Activated CD4-positive, CD25-positive, alpha-beta regulatory T cell treated with anti-CD3 and anti-CD28 coated beads, Interleukin-2, amount 50 U/mL, for 16 hours (primary cell): ENCODE data around the gene MLN.
"Not testable (repeated sequence)": the region's sequence is repeated elsewhere in the genome, so short reads cannot be mapped to it uniquely, and the experiment has no call there.

Experiments
- DNase-seq: peaks from one replicate; pipeline ENCODE4 v3.0.0-alpha.2; 2020; ENCODE audit warnings: low read depth, low spot score

MLN gene

GRCh38 chr6:33834401-33835392 is 30.9 kb upstream of the MLN start:
- no peak for DNase-seq

DNA sequence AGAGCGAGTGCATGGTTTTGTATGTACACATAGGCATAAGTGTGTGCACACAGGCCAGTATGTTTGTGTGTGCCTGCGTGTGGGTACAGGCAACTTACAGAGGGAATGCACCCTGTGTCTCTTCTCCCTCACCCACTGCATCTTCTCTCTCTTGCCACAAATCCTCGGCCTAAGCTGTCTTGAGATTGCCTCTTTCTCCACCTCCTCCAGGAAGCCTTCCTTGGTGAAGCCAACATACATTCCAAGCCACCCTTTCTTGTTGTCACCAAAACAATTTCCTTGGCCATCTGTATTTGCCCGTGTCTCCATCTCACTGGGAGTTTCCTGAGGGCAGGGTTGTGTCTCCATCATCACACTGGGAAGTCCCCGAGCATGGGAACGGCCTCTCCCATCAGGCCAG is 29.8 kb upstream of the MLN start:
- no peak for DNase-seq

GRCh38 chr6:33832831-33833230 is 29.0 kb upstream of the MLN start:
- DNase-seq: not testable (repeated sequence)

DNA sequence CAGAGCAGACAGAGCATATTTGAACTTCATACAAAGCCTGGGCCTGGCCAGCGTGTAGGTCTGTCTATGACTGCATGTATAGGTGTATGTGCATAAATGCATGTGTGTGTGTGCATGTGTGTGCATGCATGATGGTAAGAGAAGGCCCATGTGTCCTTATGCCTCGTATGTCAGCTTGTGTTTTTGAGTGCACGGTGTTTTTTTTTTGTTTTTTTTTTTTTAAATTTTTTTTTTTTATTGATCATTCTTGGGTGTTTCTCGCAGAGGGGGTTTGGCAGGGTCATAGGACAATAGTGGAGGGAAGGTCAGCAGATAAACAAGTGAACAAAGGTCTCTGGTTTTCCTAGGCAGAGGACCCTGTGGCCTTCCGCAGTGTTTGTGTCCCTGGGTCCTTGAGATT is 27.9 kb upstream of the MLN start:
- not testable (repeated sequence) for DNase-seq

GRCh38 chr6:33830635-33831240 is 26.9 kb upstream of the MLN start:
- no peak for DNase-seq

DNA sequence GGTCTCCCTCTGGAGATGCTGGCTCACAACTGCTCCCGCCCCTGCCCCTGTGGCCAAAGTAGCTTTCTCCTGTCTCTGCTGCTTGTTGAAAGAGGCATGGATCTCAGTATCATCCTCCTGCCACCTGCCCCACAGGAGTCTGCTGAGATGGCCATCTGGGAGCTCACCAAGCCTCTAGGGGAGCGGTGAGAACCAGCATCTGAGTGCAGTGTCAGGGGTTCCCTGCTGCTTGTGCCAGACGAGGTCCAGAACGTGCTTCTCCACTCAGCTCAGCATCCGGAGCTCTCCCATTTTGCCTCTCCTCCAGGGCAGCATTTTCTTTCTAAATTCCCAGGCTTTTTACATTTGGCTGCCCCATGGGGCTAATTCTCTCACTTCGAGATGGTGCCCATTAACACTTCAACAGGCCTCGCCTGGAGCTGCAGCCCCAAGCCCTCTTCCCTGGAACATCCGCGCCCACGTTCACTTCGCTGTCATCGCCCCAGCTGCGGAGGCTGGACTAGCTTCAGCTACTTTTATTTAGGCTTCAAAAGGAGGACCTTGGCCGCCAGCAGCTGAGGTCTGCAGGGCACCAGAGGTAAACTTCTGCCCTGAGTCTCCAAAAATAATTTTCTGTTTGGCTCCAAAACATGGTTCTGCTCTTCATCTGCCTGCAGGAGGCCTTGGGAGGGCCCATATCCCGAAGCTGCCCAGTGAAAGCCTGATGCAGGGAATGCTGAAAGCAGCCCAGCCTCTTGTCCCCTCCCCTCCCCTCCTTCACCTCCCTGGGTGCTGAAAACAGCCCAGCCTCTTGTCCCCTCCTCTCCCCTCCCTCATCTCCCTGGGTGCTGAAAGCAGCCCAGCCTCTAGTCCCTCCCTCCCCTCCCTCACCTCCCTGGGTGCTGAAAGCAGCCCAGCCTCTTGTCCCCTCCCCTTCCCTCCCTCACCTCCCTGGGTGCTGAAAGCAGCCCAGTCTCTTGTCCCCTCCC is 25.2 kb upstream of the MLN start:
- no peak for DNase-seq

GRCh38 chr6:33828452-33828763 is 24.6 kb upstream of the MLN start:
- DNase-seq: no peak

DNA sequence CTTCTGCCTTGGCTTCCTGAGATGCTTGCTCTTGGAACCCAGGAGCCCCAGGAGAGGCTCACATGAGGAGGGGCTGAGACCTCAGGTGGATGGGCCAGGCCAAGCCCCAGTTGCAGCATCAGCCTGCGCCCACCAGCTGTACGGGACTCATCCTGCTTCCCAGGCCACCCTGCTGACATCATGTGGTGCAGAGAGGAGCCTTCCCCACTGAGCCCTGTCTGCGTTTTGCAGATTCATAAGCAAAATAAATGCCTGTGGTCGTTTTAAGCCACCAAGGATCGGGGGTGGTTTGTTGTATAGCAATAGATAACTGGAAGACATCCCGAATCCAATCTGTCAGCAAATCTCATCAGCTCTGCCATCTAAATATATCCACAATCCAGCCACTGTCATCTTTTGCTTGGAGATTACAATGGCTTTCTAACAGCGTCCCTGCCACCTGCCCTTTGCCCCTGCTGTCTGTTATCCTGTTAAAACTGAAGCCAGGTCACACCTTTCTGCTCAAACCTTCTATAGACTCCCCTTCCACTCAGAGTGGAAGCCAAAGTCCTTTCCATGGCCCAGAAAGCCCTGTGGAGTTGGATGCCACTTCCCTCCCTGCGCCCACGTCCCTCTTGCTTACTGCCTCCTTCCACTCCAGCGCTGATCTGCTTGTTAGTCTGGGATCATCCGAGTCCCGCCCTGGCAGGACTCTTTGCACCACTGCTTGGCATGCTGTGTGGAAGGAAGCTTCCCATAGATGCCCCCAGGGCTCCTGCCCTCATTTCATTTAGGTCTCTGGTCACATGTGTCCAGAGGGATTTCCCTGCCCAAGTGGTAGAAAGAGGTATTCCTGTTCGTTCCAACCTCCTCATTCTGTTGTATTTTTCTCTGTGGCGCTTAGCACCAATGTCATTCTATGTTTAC is 24.0 kb upstream of the MLN start:
- DNase-seq: no peak

DNA sequence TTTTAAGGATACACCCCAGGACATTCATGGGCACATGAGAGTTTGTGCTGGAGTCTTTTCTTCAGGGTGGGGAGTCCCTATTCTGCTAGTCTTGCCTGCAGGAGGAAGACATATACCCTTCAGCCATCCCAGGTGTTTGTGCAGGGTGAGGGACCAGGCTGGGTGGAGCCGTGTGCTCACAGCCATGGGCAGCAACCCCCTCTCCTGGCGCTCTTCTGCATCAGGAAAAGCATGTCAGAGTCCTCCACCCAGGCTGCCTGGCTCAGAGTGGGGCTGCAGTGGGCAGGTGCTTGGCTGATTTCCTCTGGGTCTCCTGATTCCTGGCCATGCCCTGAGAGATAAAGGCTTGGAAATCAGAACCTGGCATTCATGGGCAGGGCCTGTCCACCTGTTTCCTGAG is 22.7 kb upstream of the MLN start:
- no peak for DNase-seq

DNA sequence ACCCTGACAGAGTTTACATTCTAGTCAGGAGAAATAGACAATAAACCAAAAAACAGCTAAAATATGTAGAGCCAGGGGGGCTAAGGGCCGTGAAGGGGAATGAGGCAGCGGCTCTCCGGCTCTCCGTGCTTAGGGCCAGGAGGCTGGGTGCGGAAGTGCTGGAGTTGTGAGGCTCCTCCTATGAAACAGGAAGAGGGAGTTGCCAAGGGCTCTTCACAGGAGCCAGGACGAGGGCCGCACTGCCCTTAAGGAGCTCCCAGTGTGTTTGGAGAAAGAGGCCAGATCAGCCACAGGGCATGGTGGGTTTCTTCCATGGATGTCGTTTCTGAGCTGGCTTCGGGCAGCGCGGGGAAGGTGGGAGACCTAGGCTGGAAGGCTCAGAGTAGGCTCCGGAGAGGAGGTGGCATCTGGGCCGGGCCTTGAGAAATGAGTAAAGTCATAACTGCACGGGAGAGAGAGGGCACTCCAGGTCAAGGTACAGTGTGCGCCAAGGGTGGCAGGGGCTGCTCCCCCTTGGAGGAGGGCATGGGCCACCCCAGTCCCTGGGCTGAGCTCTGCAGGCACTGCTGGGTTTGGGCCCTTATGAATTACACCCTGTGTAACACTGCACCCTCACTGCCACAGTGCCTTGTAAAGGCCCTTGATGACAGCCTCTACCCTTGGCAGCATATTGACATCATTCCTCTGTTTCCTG is 20.8 kb upstream of the MLN start:
- DNase-seq: no peak

GRCh38 chr6:33823806-33824205 is 20.0 kb upstream of the MLN start:
- DNase-seq: no peak

- no peak for DNase-seq
These were observed 19.0 kb upstream of the MLN start for GRCh38 chr6:33822575-33823395.

- no peak for DNase-seq
These were observed 17.1 kb upstream of the MLN start for GRCh38 chr6:33820784-33821520.

- DNase-seq: no peak
These were observed 16.4 kb upstream of the MLN start for GRCh38 chr6:33820243-33820642.

GRCh38 chr6:33819021-33819420 is 15.2 kb upstream of the MLN start:
- DNase-seq: no peak

DNA sequence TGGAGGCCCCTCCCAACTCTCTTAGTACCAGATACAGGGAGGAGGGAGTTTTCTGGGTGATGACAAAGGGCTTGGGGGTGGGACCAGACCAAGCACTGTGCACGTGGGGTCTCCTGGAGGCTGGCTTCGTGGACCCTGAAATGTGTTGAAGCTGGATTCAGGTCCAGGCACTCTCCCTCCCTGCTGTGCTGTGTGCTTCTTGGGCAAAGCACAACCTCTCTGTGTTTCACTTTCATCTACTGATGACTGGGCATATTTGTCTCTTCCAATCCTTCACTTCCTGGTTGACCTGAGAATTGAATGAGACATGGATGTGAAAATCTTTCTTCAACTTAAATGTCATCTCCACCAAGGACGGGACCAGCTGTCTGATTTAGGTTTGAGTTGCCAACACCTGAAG is 14.5 kb upstream of the MLN start:
- no peak for DNase-seq

- DNase-seq: no peak
These were observed 13.7 kb upstream of the MLN start for GRCh38 chr6:33817489-33817888.

GRCh38 chr6:33816911-33817310 is 13.1 kb upstream of the MLN start:
- DNase-seq: no peak

DNA sequence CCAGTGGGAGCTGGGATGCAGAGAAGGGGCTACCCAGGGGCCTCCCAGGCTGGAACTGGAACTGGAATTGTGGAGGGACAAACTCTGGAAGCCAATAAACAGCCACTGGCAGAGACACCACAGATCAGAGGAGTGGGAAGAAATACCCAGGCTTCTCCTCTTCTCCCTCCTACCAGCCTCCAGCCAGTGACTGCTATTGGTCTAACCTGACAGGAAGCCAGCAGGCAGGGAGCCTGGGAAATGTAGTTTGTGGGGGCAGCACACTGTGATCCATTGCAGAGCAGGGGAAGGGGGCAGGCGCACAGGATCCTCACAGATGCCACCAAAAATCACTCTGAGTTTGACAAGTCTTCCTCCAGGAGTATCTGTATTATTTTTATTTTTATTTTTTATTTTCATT is 12.1 kb upstream of the MLN start:
- no peak for DNase-seq
